ENCODE measurements around the gene CD9.
"Not testable (repeated sequence)": the region's sequence is repeated elsewhere in the genome, so short reads cannot be mapped to it uniquely, and the experiment has no call there.

The CD9 gene

GRCh38 chr12:6180268-6181051 lies 19.7 kb upstream of the CD9 start:
- peak; percentile 34 to 59 for DNase-seq

GRCh38 chr12:6181166-6181565 lies 19.0 kb upstream of the CD9 start:
- no peak for DNase-seq

- DNase-seq, result no peak
Measured at GRCh38 chr12:6181583-6182278, 18.5 kb upstream of the CD9 start.

- peak; percentile 96 to 98 for DNase-seq
Measured at GRCh38 chr12:6182279-6182898, 17.8 kb upstream of the CD9 start.

GRCh38 chr12:6183689-6184428 lies 16.3 kb upstream of the CD9 start:
- peak; percentile 84 to 92 for DNase-seq

GRCh38 chr12:6185961-6186827 lies 14.0 kb upstream of the CD9 start:
- no peak for DNase-seq

GRCh38 chr12:6187948-6188793 lies 12.0 kb upstream of the CD9 start:
- no peak for DNase-seq

- DNase-seq, result no peak
Measured at GRCh38 chr12:6189028-6189427, 11.2 kb upstream of the CD9 start.

GRCh38 chr12:6189952-6190598 lies 10.1 kb upstream of the CD9 start:
- not testable (repeated sequence) for DNase-seq

- DNase-seq, result not testable (repeated sequence)
Measured at GRCh38 chr12:6190767-6191530, 9.3 kb upstream of the CD9 start.

- DNase-seq, result peak; percentile 81 to 82
Measured at GRCh38 chr12:6192604-6193380, 7.4 kb upstream of the CD9 start.

GRCh38 chr12:6193853-6194815 lies 6.1 kb upstream of the CD9 start:
- DNase-seq, result peak; percentile 61 to 78

- peak; percentile 56 to 71 for DNase-seq
Measured at GRCh38 chr12:6195665-6196535, 4.3 kb upstream of the CD9 start.

GRCh38 chr12:6198051-6198450 lies 2.1 kb upstream of the CD9 start:
- no peak for DNase-seq

- DNase-seq, result no peak
Measured at GRCh38 chr12:6198556-6198955, 1.6 kb upstream of the CD9 start.

GRCh38 chr12:6198985-6199530 lies 1.1 kb upstream of the CD9 start:
- DNase-seq, result no peak
